Neural crest cell (in vitro differentiated cells): ENCODE data around the gene FOXP2. TPM values are rescaled to one million over a fixed set of nuclear protein-coding genes. Genes with fewer than 3 reads are reported as not detected.

Experiments used
- DNase-seq: peaks from one replicate; pipeline ENCODE4 v3.0.0; 2021; ENCODE audit warnings: low read depth, mixed read lengths, low spot score
- H3K27ac Mint-ChIP-seq: one replicate; pipeline ENCODE4 v1.8.0; 2021; ENCODE audit warnings: mild to moderate bottlenecking, mixed read lengths; ENCODE audit not compliant: unreplicated experiment
- H3K27me3 Mint-ChIP-seq: 2 replicates; pipeline ENCODE4 v1.8.0; 2021; ENCODE audit warnings: low read depth, mild to moderate bottlenecking, mixed read lengths
- H3K36me3 Mint-ChIP-seq: 2 replicates; pipeline ENCODE4 v1.8.0; 2021; ENCODE audit warnings: low read depth, mild to moderate bottlenecking, mixed read lengths
- H3K4me1 Mint-ChIP-seq: 2 replicates; pipeline ENCODE4 v1.8.0; 2021; ENCODE audit warnings: mixed read lengths
- H3K4me3 Mint-ChIP-seq: one replicate; pipeline ENCODE4 v1.8.0; 2021; ENCODE audit warnings: mild to moderate bottlenecking, mixed read lengths
- H3K9me3 Mint-ChIP-seq: 2 replicates; pipeline ENCODE4 v1.8.0; 2021; ENCODE audit warnings: mixed read lengths
- total RNA-seq: library from RNA; stranded (reverse); gene quantifications from 2 replicates; pipeline ENCODE4 v1.2.1, GENCODE V29; 2021
- TF ChIP-seq, protein P1 (sequence below): fragments of 200-600 bp; sonication (generic); conservative IDR thresholded peaks from 2 replicates; pipeline ENCODE4 v1.5.0; 2021; ENCODE audit warnings: antibody characterized with exemption, mild to moderate bottlenecking

Gene FOXP2
- total RNA-seq, 1 donor from 2014 or later: 7.1 TPM

DNA sequence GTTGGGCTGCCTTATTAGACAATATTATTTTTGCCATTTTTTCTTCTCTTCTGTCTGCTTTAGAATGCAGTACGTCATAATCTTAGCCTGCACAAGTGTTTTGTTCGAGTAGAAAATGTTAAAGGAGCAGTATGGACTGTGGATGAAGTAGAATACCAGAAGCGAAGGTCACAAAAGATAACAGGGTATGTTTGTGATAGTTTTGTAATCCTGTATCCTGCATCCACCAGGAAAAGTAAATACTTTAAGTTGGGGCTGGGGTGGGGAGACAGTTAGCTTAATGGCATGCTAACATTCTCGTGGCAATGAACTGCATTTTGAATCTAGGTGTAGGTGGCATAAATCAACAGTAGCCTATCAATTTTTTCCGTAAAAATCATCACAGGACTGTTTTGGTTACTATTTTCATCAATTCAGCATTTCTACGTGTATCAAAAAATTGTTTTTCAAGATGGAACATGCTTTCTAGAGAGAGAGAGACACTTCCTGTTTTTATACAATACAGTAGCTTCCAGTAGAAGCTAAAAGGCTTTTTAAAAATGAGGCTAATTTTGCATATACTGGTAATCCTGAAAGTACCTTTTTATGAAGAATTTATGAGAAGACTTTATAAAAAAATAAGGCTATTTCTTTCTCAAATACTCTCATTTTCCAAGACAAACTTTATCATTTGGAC lies 247.5 kb downstream of the FOXP2 start:
- H3K9me3 Mint-ChIP-seq: no peaks in the 10 kb centered on the region
- no peak overlapping the region for H3K4me3 Mint-ChIP-seq
- TF ChIP-seq, protein P1, sequence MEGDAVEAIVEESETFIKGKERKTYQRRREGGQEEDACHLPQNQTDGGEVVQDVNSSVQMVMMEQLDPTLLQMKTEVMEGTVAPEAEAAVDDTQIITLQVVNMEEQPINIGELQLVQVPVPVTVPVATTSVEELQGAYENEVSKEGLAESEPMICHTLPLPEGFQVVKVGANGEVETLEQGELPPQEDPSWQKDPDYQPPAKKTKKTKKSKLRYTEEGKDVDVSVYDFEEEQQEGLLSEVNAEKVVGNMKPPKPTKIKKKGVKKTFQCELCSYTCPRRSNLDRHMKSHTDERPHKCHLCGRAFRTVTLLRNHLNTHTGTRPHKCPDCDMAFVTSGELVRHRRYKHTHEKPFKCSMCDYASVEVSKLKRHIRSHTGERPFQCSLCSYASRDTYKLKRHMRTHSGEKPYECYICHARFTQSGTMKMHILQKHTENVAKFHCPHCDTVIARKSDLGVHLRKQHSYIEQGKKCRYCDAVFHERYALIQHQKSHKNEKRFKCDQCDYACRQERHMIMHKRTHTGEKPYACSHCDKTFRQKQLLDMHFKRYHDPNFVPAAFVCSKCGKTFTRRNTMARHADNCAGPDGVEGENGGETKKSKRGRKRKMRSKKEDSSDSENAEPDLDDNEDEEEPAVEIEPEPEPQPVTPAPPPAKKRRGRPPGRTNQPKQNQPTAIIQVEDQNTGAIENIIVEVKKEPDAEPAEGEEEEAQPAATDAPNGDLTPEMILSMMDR: no peak
- no peak for DNase-seq
- H3K27ac Mint-ChIP-seq: no peak overlapping the region
- H3K27me3 Mint-ChIP-seq: no peaks in the 10 kb centered on the region
- peaks cover 12% of the 10 kb centered on the region for H3K4me1 Mint-ChIP-seq
- no peaks in the 10 kb centered on the region for H3K36me3 Mint-ChIP-seq

DNA sequence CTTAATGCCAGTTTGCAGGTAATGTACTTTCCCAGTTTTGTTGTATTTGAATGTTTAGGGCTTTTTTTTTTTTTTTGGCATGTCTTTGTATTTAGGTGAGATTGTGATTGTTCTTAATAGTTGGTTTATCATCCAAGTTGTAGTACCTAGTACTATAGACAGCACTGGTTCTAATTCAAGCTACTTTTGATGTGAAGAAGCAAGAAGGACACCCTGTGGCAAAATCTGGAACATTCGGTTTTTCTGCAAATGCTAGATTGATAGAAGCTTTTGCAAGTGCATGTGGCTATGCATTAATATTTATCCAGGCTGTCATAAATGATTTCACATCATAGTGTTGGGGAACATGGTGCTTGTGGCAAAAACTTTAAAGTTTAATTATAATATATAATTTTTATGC lies 248.9 kb downstream of the FOXP2 start:
- TF ChIP-seq, protein P1: peak; percentile 65
- Mint-ChIP-seq H3K4me1 (peaks cover 12% of the 10 kb centered on the region), H3K4me3 (no peak overlapping the region), H3K27ac (no peak overlapping the region), H3K27me3 (no peaks in the 10 kb centered on the region), H3K36me3 (no peaks in the 10 kb centered on the region), H3K9me3 (no peaks in the 10 kb centered on the region)
- DNase-seq: no peak

DNA sequence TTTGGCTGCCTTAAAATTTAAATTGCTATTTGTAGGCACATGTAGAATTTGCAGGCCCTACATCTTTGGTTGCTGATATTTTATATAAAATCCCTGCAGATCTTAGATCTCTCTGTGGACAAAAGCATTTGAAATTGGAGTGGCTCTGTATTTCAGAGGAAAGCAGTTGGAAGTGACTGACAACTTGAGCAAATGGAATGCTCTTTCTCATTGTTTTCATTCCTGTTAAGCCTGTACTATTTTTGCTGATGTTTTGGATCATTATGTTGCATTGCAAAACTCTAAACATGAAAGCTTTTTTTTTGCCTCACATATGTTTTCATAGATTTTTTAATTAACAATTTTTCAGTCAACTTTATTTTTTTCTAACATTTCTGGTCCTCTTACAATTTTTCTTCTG lies 256.1 kb downstream of the FOXP2 start:
- no peak overlapping the region for H3K27ac Mint-ChIP-seq
- no peaks in the 10 kb centered on the region for H3K9me3 Mint-ChIP-seq
- no peak overlapping the region for H3K4me3 Mint-ChIP-seq
- TF ChIP-seq, protein P1: no peak
- no peaks in the 10 kb centered on the region for H3K36me3 Mint-ChIP-seq
- no peak for DNase-seq
- no peaks in the 10 kb centered on the region for H3K27me3 Mint-ChIP-seq
- peaks cover 13% of the 10 kb centered on the region for H3K4me1 Mint-ChIP-seq

DNA sequence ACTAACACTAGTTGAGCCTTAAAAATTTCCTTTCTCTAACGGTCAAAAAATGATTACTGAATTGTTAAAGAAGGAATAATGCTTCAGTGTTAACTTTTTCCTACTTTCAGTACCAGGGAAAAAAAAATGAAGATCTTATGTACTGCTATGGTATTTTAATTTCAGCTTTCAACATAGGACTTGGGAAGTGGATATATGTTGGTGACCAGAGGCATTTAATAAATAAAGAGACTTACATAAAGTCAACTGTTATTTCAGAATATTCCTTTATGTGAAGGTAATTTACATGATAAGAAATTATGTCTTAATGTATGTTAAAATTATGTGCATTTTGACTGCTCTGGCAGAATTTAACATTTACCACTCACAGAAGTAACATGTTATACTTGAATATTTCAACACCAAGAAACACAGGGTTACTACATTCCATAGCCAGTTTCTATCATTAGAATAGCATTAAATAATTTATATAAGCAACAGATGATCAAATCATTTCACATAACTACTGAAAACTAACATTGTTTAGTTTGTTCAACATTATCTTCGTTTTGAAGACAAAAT lies 257.0 kb downstream of the FOXP2 start:
- Mint-ChIP-seq H3K27me3 (no peaks in the 10 kb centered on the region), H3K9me3 (no peaks in the 10 kb centered on the region), H3K36me3 (no peaks in the 10 kb centered on the region), H3K4me3 (no peak overlapping the region), H3K4me1 (peaks cover 13% of the 10 kb centered on the region), H3K27ac (no peak overlapping the region)
- DNase-seq: no peak
- TF ChIP-seq, protein P1: no peak

DNA sequence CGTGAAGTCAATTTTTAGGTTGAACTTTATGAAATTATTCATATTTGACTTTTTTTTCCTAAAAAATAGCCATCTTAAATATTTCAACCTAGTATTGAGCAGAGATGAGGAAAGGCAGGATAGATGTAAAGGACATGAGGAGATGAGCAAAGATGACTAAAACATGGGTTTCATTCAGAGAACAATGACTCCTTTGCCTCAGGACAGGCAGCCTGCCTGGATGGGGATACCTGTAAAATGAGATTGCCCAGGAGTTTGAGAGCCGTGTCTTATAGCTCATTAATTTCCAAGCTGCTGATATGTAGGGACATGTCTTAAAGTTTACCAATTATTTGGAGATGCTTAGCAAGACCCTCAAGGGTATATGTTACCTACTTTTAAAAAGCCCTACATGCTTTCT lies 263.5 kb downstream of the FOXP2 start:
- no peaks in the 10 kb centered on the region for H3K36me3 Mint-ChIP-seq
- no peaks in the 10 kb centered on the region for H3K27me3 Mint-ChIP-seq
- no peak for DNase-seq
- TF ChIP-seq, protein P1: no peak
- no peaks in the 10 kb centered on the region for H3K4me1 Mint-ChIP-seq
- H3K27ac Mint-ChIP-seq: no peak overlapping the region
- H3K4me3 Mint-ChIP-seq: no peak overlapping the region
- no peaks in the 10 kb centered on the region for H3K9me3 Mint-ChIP-seq
